HG03460 (cell line): Measurements from ENCODE around the gene PTPRN2.

Experiments
- ATAC-seq: cut with Tn5 transposase; IDR thresholded peaks from one replicate; pipeline ENCODE4 v1.9.1; 2021; ENCODE audit not compliant: unreplicated experiment

The PTPRN2 gene

DNA sequence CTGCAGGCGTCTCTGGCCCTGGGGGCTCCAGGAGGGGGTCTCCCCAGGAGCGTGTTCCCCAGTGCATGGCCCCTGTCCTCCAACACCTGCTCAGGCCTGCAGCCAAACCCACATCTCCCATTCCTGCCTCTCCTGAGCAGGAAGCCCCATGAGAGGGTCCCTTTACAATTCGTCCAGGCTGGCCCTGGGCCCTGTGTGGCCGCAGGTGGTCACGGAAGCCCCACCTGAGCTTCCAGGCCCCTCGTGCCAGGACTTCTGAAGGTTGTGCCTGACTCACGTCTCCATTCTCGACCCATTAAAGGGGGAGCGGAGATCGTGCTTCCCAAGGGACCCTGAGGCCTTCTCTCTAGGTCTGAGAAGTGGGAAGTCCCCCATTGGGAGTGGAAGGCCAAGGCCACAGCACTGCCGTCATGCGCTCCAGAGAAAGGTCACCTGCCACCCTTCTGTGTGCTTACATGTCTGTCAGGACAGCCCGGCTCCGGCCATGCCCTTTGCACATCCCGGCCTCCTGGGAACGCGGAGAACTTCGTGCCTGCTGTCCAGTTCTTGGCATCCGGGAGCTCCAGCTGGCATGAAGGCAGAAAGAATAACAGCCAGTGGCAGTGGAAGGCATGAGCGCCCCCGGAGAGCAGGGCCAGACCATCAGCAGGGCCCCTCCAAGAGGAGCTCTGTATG, 868.5 kb downstream of the PTPRN2 start:
- ATAC-seq = no peak

DNA sequence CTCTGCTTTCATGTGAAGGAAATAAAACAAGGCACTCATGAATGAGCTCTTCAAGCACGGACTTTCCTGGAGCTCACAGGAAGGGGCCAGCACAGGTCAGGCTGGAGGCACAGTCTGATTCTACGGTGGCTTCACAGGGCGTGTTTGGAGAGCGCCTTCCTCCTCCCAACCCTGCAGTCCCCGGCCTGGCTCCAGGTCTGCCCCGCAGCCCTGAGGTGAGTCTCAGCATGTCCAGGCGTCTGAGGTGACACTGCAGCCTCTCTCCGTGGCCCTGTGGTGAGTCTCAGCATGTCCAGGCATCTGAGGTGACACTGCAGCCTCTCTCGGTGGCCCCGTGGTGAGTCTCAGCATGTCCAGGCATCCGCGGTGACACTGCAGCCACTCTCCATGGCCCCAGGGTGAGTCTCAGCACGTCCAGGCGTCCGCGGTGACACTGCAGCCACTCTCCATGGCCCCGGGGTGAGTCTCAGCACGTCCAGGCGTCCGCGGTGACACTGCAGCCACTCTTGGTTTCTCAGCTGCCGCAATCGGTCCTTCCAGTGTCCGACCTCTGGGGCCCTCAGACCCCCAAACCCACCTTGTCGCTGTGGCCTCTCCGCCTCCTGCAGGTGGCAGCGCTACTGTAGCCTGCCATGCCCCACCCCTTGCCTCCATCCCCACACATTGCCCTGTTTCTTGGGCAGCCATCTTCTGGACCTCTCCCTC, 869.2 kb downstream of the PTPRN2 start:
- ATAC-seq = no peak

DNA sequence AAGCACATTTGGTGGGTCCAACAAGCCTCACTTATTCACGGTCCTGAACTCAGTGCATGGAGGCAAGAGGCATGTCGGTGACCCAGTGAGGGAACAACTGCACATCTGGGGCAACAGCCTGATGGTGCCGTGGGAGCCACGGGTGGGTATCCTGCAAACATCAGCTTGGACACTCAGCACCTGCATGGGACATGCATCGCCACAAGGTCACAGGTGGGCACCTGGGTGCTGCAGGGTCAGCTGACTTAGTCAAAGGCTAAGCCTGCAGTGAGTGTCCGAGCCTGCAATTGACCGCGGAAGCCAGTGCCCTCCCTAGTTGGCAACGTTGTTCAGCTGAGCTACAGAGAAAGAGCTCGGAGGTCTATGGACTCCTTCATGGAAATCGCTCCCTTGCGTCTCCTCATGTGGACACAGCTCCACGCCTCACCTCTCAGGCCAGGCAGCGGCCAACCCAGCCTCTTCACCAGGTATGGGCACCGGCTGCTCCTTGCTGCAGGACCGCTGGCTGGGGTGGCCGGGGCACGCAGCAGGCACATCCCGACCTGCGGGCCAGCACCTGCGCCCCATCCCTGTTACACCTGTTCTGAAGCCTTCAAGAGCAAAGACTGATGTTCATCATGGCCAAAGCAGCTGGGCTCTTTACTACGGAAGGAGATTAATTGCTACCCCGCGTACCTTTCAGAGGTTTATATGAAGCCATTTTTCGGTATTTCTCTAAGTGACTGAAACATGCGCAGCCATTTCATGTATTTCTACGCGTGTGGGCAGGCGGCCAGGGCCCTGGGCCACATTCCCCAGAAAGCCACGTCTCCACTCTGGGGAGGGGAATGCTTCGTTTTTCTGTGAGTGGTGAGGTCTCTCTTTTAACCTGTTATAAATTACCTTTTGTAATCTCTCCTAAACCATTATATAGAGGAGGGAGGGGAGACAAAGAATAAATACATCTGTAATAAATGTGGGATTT, 870.1 kb downstream of the PTPRN2 start:
- no peak for ATAC-seq

DNA sequence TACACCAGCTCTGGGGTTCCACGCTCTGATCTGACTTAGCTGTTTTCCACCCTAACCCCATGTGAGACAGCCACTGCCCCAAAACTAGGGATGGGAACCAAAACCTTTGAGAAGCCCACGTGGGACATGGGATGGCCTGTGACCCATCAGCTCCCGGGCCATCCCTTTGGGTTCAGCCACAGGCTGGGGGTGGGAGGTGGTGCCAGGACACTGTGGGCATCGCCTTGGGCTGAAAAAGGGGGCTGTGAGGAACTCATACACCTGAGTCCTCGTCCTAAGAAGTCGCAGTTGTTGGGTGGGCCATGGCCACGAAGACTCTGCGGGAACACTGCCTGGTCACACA, 871.7 kb downstream of the PTPRN2 start:
- ATAC-seq = no peak

DNA sequence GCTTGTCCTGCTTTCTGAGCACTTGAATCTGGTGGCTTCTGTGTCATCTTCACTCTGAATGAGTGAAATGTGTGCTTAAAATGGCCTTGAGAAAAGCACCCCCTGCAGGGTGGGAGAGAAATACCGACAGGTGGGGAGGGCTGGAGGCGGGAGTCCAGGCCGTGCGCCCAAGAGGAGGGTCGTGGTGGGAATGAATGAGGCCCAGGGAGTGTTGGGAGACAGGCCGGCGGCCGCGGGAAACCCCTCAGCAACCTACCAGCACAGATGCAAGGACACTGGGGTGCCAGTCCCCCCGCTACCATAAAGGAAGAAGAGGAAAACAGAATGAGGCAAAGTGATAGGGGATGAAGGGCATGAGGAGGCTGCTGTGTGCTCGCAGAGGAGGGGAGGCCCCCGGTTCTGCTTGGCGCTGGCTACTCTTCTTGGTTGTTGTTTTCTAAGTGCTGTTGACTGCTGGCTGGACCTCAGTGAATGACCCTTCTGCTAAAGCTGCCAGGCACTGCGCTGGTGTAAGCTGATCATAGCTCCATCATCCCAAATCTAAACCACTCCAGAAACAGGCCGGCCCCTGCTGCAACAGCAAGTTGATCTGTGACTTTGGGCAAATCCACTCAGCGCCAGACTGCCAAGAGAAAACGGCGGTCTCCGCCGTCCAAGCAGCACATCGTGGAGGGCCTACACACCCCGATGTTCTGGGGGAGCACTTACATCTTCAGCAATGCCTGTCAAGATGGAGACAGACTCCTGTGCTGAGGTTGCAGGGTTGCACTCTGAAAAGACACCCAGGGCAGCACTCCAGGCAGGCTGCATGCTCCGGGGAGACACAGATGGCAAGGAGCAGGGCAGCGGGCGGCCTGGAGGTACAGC, 872.3 kb downstream of the PTPRN2 start:
- no peak for ATAC-seq

DNA sequence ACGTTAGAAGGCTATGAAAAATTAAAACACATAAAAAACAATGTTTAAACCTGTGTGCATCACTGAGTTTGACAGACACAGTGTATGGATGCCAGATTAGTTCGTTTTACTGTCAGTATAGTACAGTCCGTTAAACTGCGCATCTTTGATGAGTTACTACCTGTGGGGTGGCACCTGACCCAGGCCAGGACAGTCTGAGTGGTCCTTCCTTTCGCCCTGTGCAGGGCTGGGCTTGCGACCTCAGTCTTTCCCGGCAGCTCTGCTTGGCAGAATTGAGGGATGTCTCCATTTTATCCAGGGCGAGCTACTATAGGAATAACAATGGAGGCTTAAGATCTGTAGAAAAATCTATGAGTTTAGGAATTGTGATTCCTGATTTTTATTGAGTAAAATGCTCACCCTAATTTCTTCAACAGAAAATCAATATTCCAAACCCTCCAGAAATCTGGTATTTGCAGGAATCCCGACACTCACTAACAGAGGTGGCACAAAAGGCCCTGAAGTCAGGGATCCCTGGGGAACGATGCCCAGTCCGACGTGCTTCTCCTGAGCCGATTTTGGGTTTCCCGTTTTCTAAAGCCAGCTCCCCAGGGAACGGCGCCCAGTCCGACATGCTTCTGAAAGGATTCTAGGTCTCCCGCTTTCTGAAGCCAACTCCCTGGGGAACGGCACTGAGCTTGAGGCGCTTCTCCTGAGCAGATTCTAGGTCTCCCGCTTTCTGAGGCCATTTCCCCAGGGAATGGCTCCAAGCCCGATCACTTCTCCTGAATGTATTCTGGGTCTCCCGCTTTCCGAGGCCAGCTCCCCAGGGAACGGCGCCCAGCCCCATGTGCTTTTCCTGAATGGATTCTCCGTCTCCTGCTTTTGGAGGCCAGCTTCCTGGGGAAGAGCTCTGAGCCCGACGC, 873.2 kb downstream of the PTPRN2 start:
- no peak for ATAC-seq

DNA sequence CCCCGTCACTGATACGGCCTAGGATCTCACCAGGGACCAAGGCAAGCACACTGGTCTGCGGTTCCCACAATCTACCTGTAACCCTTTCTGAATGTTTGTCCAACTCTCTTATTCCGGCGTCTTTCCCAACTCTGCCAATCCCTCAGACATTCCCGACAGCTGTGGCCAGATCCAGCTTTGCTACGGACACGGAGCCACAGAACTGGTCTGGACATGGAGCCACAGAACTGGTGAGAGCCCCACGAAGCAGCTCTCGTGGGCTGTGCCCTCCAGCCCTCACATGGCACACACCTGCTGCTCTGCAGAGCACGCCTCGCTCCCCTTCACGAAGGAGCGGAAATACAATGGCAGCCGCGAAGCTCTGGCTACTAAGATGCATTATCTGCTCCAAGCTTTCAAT, 874.0 kb downstream of the PTPRN2 start:
- ATAC-seq = no peak

DNA sequence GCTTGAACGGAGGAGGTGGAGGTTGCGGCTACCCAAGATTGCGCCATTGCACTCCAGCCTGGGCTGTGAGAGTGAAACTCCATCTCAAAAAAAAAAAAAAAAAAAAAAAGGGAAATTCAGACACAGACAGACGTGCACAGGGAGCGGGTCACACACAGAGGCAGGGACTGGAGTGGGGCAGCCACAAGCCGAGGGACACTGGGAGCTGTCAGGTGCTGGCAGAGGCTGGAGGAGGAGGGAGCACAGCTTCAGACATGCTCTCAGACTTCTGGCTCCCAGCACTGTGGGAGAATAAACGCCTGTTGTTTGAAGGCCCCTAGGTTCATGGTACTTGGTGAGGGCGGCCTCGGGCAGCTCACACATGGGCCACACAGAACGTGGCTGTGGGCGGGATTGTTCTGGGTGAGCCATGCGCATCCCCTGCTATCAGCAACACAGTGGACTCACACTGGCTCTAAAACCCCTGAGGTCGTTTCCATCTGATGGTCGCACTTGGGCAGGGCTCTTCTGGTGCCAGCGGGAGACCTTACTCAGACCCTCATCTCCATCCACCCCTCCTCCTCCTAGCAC, 874.9 kb downstream of the PTPRN2 start:
- ATAC-seq = no peak

DNA sequence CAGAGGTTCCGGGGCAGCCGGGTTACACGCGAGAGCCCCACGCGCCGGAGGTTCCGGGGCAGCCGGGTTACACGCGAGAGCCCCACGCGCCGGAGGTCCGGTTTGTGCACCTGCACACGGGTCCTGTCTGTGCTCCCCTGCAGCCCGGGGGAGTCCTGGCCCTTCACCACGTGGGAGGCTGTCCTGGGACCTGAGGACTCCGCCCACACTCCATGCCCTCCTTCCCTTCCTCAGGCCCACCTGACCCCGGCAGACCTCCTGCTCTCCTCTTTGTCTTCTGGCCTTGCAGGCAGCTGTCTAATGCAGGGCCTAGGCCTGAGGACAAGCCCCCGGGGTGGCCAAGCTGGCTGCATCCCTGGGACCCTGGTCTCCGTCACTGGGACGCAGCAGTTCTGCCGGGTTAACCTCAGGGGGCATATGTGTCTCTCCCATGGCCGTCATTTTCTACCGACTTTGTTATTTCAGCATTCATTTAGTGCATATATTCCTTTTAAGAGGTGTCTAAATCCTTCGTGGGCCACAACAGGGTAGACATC, 876.2 kb downstream of the PTPRN2 start:
- ATAC-seq = no peak

DNA sequence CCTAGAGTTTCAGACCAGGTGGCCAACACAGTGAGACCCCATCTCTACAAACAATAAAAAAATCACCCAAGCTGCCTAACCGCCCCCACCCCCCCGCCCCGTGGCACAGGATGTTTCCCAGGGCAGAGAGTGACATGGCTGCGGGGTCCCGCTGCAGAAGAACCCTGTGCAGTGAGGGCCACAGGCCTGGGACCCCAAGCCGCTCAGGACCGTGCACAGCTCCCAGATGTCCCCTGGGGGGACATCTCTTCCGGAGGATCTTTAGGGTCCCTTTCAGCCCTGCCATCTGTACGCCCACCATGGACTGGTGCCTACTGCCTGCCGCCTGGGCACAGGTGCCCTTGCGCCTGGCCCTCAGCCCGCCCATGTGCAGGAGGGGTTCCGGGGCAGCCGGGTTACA, 877.2 kb downstream of the PTPRN2 start:
- no peak for ATAC-seq

DNA sequence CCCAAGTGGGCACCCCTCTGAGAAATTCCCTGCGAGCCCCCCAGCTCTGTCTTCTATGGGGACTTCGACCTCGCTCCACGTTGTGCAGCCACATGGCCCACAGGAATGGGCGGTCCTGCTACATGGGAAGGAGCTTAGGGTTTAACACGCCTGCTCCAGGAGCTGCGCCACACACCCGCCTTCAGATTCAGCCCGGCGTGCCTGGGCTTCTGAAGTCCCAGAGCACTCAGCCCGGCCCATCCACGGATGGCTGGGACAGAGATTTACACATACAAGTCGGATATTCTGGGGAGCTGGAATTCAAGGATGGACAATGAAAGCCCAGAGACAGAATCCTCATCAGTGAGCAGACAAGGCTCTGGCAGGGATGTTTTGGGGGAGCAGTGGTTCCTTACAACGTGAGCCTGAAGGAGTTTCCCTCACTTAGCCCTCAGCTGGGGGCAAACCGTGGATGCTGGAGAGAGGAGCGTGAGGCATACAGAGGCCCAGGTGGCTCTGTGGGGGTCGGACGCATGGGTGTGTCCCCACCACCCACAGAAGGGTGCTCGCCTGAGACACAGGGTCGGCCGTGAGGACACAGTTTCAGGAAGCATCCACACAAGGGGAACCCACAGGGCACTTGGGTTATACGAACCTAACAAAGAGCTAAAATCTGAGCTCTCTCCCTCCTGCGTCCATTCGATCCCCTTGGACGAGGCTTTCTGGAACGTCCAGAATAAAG, 877.9 kb downstream of the PTPRN2 start:
- no peak for ATAC-seq

DNA sequence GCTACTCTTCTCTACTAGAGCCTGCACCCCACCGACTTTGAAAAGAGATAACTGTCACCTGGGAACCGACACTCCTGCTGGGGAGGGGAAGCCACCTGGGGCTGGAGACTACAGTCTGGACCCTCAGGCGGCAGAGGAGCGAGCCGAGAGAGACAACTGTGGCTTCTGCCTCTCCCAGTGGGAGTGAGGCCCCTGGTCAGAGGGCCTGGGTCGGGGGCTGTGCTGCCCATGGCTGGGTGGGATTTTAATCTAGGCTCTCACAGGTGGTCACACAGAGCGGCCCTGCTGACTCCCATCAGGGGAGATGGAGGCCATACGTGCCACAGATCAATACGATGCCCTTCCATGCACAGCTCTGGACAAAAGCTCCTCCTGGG, 878.7 kb downstream of the PTPRN2 start:
- ATAC-seq = no peak

DNA sequence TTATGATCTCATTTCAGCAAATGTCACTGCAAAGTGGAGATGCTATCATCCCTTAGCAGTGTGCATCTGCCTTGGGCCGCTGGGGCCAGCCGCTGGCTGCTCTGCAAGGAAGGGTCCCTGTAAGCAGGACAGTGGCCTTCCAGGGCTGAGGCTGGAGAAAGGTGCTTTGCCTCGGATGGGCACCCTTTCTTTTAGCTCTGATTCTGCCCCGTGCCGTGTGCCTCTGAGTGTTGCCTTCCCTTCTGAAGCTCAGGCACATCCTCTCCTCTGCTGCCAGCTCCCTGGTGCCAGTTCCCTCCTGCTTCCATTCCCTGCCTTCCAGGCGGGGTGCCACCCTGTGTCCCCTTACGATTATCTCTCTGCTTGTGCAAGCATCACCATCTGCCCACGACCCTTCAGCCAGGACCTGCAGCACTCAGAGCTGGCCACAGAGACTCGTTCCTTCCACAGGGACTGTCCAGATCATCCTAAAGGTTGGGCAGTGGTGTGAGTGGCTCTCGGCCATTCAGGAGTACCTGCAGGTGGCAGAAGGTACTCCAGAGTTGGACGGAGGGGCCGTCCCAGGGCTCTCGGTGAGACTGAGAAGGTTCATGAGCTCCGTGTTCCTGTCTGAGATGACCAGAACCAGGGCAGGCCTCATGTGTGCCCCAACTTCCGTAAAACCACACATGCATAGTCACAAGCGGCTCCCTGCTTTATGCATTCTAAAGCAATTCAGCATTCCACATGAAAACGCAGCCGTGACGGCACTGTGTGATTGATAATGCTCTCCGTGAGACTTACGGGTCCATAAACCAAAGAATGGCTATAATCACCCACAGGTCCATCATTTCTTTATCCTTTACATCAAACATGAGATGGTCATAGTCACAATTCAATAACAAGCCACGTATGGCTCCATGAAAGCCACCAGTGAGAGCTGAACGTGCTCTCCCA, 879.4 kb downstream of the PTPRN2 start:
- no peak for ATAC-seq

DNA sequence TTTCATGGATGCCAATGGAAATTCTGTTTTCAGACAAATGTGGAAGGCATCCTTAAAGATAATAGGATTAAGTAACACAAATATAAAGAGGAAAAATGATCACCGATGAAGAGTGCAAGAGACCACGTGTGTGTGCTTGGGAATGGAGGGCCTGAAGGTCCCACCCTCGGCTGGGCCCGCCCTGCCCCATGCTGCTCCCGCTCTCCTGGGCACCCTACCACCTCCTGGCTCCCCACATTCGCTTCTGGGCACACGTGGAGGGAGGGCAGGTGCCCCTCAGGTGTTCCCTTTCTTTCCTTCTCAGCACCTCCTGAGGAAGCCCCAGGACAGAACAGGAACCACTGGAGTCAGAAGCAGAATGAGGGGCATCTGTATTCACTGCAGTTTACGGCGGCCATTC, 883.3 kb downstream of the PTPRN2 start:
- no peak for ATAC-seq

DNA sequence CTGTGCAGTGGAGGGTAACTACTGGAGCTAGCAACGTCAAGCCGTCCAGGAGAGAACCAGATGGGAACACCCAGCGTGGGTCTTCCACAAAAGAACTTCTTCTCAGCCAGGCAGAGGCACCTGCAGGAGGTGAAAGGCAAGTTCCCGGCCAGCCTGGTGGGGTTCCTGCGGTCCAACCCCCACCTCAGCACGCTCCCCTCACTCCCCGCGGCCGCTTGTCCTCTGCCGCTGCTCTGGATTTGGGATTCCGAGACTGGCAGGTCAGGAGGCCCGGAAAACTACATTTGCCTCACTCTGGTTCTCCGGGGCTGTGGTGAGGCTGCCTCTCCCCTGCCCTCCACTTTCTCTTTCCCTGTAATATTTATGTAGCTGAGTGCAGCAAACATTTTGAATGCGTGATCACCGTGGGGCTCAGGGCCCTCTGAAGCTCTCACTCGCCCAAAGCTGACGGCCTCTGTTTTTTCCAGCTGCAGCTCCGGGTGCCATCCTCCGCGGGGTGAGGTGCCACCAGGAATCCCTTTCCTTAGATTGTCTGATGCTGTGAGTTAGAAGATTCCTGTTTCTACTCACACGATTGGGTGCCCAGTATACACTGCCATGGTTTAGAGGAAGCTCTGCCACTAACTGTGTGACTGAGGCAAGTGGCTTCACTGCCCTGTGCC, 884.0 kb downstream of the PTPRN2 start:
- no peak for ATAC-seq

DNA sequence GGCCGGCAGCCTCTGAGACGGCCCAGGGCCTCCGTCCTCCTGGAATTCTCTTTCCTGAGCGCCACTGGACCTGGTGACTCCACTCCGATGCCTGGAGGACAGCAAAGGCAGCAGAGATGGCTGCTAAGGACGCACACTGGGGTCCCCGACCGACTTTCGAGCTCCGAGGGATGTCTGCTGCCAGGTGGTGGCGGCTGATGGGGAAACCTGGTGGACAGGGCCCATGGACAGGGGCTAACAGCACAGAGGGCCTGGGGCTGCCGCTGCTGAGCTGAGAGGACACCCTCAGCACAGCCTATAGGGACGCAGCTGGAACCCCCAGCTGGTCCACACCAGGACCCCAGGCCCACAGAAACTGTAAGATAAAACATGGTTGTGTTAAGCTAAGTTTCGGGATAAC, 884.5 kb downstream of the PTPRN2 start:
- ATAC-seq = no peak
